GM18507 (cell line): ENCODE data around the gene IQSEC3.
"Not testable (repeated sequence)": the region's sequence is repeated elsewhere in the genome, so short reads cannot be mapped to it uniquely, and the experiment has no call there.

Experiments used
- DNase-seq: peaks from one replicate; pipeline ENCODE4 v3.0.0; 2011; ENCODE audit warnings: low read depth; ENCODE audit not compliant: insufficient read length; ENCODE audit errors: extremely low spot score
- FAIRE-seq: peaks from 2 replicates; lab custom pipeline; 2011; peaks lifted over from hg19 to GRCh38; lab: Jason Lieb, UNC

Gene IQSEC3

GRCh38 chr12:204261-204678 lies 137.7 kb downstream of the IQSEC3 start:
- FAIRE-seq, result no peak
- no peak for DNase-seq

- no peak for FAIRE-seq
Observed at GRCh38 chr12:205026-205425, 138.5 kb downstream of the IQSEC3 start.

DNA sequence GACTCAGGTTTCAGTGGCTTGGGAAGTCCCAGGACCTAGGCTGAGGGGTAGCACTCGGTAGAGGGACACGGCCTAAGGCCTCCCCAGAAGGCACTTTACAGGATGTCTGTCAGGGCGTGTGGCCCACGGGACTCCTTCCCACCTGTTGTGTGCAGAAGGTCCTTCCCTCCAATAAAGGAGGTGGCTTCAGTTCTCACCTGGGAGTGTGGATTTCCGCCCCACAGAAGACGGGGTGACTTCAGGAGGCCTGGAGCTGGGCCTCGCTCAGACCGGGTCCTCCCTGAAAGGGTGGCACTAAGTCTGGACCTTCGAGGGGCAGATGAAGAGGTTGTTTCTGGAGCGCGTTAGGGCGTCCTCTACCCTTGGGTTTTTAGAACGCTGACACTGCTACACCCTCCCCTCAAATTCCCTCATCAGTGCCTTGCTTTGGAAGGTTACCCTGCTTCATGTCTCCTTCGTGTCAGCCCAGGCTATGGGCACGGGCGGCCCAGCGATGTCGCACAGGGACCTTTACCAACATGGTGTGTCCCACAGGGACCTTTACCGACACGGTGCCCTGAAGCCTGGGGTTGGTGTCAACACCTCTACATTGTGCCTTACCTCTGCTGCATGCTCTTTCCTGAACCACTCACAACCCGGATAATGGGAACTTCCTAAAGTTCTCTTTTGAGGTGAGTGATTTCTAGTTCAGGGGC lies 140.3 kb downstream of the IQSEC3 start:
- DNase-seq (no peak), FAIRE-seq (no peak)

More at GRCh38 chr12:205026-205425, 138.5 kb downstream of the IQSEC3 start:
- no peak for DNase-seq

DNA sequence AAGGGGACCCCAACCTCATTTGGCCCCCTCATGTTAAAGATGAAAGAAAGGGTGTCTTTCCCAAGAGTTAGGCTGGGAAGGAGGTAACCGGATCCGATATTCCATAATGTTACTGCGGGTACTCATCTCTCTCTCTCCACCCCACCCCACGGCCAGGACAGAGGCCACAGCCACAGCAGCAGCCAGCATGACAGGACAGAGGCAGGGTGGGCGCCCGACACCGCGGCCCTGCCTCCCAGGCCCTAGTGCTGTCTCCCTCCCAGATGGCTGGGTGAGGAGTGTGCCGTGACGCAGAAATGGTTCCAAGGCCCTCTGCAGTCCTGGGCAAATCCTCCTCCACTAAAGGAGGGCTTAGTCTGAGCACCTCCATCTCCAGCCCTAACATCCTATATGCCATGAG lies 141.2 kb downstream of the IQSEC3 start:
- FAIRE-seq, result no peak

DNA sequence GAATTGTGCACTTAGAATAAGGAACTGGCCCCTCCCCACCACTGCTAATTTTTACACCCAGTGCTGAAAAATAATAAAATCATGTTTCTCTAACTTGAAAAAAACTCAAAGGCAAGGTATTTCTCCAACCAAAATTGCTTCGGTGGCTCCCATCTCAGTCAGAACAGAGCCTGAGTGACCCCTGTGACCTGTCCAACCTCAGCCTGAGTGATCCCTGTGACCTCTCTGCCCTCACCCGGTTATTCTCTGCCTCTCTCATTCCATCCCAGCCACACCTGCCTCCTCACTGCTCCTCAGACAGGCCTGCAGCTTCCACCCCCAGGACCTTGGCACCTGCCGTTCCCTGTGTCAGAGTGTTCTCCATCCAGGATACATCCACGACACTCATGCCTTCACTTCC lies 142.2 kb downstream of the IQSEC3 start:
- FAIRE-seq, result no peak
- no peak for DNase-seq

More for the DNA sequence above, 141.2 kb downstream of the IQSEC3 start:
- no peak for DNase-seq

DNA sequence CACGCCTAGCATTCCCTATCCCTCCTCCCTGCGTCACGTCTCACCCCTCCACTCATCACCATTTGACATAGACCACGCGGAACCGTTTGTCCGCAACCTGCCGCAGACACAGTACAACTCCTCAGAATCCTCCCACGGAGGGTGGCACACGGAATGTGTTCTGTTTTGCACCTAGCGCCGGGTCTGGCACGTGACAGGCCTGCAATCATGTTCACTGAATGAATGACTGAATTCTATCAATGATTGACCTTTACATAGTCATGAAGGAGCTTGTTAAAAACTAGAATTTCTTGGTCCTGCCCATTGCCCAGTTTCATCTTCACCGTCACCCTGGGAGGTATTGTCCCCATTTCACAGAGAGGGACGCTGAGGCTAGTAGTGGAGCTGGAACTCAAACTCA lies 142.7 kb downstream of the IQSEC3 start:
- FAIRE-seq (no peak), DNase-seq (no peak)

DNA sequence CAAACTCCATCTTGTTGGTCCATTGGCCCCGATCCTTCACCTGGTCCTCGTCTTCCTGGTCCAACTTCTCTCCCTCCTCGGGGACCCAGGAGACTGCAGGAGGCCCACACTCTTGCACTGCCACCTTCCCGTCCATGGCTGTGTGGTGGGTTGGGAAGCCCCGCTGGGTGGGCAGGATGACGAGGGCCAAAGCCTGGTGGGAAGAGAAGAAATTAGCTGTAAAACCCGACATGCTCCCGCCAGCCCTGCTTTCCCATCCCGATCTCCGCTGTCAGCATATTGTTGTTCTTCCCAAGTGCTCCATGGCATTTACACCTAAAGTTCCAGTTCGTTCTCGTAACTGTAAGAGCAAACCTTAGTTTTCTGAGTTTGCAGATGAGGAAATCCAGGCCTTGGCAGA lies 143.3 kb downstream of the IQSEC3 start:
- DNase-seq (no peak), FAIRE-seq (no peak)

DNA sequence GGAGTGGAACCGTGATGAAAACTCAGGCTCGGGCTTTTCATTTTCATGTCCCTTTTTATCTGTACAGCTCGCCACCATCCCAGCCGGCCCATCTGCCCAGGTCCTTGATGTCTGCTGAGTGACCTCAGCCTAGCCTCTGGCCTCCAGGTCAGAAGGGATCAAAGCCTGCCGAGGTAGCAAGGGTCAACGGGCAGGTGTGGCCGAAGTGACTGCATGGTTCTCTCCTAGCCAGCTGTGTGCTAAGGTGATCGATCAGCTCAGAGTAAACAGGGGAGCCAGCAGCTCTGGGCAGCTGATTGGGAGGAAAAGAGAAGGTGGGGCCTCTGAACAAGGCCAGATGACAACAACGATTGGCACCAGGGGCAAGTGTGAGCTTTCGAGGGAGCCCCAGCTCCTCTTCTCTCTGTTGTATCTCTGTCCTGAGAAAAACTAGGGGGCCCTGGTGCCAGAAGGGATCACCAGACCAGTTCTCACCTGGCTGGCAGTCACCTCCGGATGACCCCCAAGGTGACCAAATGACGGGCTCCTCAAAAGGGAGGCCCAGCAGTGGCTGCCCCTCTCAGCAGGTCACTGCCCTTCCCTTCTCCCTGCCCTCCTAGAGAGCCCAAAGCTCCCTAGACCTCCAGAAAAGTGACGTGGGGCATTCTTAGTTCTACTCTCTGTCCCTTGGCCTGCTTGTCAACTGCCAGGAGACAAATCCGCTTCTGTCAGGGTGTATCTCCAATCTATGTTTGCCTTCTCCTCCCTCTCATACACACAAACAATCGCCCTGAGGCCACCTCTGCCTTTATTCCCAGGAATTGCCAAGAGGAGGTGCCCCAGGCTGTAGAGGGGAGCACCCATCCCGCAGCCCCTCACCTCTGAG lies 143.9 kb downstream of the IQSEC3 start:
- FAIRE-seq, result no peak
- no peak for DNase-seq

DNA sequence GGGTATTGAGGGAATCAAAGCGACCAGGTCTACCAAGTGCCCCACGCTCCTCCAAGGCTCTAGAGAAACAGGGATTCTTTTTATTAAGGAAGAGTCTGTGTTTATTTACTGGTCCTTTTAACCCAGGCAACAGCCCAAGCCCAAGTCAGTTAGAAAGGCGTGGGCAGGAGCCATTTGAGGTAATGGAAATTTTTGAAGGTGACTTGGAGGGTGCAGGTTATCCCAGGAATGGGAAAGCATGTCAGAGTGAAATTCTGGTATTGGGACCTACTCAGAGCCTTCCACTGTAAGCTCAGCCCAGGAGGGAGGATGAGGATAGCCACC lies 144.5 kb downstream of the IQSEC3 start:
- FAIRE-seq (no peak), DNase-seq (no peak)

GRCh38 chr12:211639-212414 lies 145.3 kb downstream of the IQSEC3 start:
- DNase-seq (no peak), FAIRE-seq (no peak)

- DNase-seq (no peak), FAIRE-seq (no peak)
Observed at GRCh38 chr12:212415-212714, 145.8 kb downstream of the IQSEC3 start.

- DNase-seq (no peak), FAIRE-seq (no peak)
Observed at GRCh38 chr12:212715-213526, 146.4 kb downstream of the IQSEC3 start.

- FAIRE-seq, result no peak
- DNase-seq, result no peak
Observed at GRCh38 chr12:213527-213932, 147.0 kb downstream of the IQSEC3 start.

DNA sequence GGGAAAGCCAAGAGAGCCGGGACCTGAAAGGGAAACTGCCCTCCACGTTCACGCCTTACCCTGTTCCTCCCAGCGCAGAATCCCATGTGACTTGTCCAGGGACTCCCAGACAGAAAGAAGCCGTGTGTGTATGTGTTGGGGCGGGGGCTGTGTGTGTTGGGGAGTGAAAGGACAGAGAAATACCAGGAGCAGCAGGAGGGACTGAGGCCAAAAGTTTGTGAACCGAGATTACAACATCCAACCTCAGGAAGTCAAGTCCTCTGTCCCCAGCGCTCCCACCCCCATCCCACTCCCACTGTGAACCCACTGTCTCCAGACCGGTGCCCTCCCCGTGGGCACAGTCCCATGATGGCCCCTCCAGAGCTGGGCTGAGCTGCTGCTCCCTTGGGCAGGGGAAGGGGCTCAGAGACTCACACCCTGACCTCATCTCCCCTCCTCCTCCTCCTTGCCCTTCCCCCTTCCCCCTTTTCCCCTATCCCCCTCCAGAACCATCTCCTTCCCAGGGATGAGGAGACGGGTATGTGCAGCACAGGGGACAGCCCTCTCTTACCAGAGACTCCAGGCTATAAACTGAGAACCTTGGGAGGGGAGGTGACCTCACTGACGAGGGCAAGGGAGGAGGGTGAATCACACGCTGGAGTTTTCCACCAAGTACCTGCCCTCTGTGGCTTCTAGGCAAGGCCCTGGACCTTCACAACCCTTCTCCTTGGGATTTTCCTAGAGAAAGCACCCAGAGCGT lies 147.6 kb downstream of the IQSEC3 start, which contains the start of gene SLC6A12:
Gene SLC6A12, minus strand, starts transcription at position 155 of the 739 bp plus-strand sequence. CDS start 4,171 bp downstream, outside the sequence.
- DNase-seq (no peak), FAIRE-seq (no peak)

DNA sequence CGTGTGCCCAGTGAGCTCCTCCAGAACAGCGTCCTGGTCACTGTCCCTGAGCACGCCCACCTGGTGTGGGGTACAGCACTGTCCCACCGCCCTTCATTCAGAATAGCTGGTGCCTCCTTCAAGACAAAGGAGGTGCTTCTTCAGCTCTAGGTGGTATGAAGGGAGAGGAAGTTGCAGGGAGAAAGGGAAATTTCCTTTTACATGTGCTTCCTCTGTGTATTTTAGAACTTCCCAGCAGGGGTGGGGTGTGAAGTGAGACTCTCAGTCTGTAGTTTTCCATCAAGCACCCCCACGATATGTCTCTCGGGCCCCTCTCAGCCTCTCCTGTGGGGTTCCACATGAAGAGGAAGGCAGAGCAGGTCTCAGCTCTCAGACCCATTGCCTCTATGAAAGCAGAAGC lies 148.5 kb downstream of the IQSEC3 start:
- FAIRE-seq (no peak), DNase-seq (no peak)

GRCh38 chr12:217029-217428 lies 150.5 kb downstream of the IQSEC3 start:
- FAIRE-seq, DNase-seq: not testable (repeated sequence)

GRCh38 chr12:218221-218620 lies 151.7 kb downstream of the IQSEC3 start:
- no peak for DNase-seq
- FAIRE-seq, result no peak

- DNase-seq (no peak), FAIRE-seq (no peak)
Observed at GRCh38 chr12:218728-219590, 152.4 kb downstream of the IQSEC3 start.
